GM12878 (cell line): ENCODE measurements around the gene SECTM1. TPM values are rescaled to one million over a fixed set of nuclear protein-coding genes. Genes with fewer than 3 reads are reported as not detected.

Experiments
- ATF7 ChIP-seq: fragments of 450-650 bp; IDR thresholded peaks from 2 replicates; pipeline ENCODE4 v1.6.1; 2016; ENCODE audit warnings: low read depth, mild to moderate bottlenecking
- CHD1 ChIP-seq: IDR thresholded peaks from 2 replicates; pipeline ENCODE4 v1.6.1; 2012; ENCODE audit warnings: low read depth, low read length, improper control_type of control experiment
- CHD2 ChIP-seq: IDR thresholded peaks from 2 replicates; pipeline ENCODE4 v1.6.1; 2011; ENCODE audit warnings: low read depth, low read length, improper control_type of control experiment, borderline replicate concordance
- DPF2 ChIP-seq: fragments of 450-650 bp; IDR thresholded peaks from 2 replicates; pipeline ENCODE4 v1.6.1; 2017; ENCODE audit warnings: mild to moderate bottlenecking
- GATAD2B ChIP-seq: fragments of 450-650 bp; conservative IDR thresholded peaks from 2 replicates; pipeline ENCODE4 v1.6.1; 2017; ENCODE audit warnings: low read depth, mild to moderate bottlenecking, moderate library complexity
- LARP7 ChIP-seq: fragments of 450-650 bp; IDR thresholded peaks from 2 replicates; pipeline ENCODE4 v1.6.1; 2017; ENCODE audit warnings: mild to moderate bottlenecking
- MEF2A ChIP-seq: IDR thresholded peaks from 2 replicates; pipeline ENCODE4 v1.6.1; 2011; ENCODE audit warnings: low read depth, mild to moderate bottlenecking, low read length, moderate library complexity; ENCODE audit not compliant: insufficient read depth
- MTA2 ChIP-seq: fragments of 450-650 bp; IDR thresholded peaks from 2 replicates; pipeline ENCODE4 v1.6.1; 2016; ENCODE audit warnings: low read depth, mild to moderate bottlenecking, moderate library complexity
- PAX5 ChIP-seq: IDR thresholded peaks from 2 replicates; pipeline ENCODE4 v1.6.1; 2011; ENCODE audit warnings: low read depth, low read length, borderline replicate concordance
- RB1 ChIP-seq: fragments of 450-650 bp; formaldehyde crosslinking; IDR thresholded peaks from 2 replicates; pipeline ENCODE4 v1.6.1; 2017; ENCODE audit warnings: mild to moderate bottlenecking, borderline replicate concordance
- RUNX3 ChIP-seq: IDR thresholded peaks from 2 replicates; pipeline ENCODE4 v1.6.1; 2012; ENCODE audit warnings: low read length, inconsistent platforms
- SPI1 ChIP-seq: IDR thresholded peaks from 2 replicates; pipeline ENCODE4 v1.6.1; 2011; ENCODE audit warnings: low read depth, mild to moderate bottlenecking, low read length, moderate library complexity, borderline replicate concordance; ENCODE audit not compliant: insufficient read depth
- TCF12 ChIP-seq: IDR thresholded peaks from 2 replicates; pipeline ENCODE4 v1.6.1; 2011; ENCODE audit warnings: low read depth, mild to moderate bottlenecking, low read length
- polyA plus RNA-seq, 11 experiments: library from polyadenylated mRNA; depleted of rRNA in 4 of 11; unstranded in 6 of 11; stranded (reverse) in 5 of 11; fragments of >200 nt; fragmentation: Nextera tagmentation in 4 of 11; fragmentation: Illumina TruSeq in 1 of 11; extraction: Ambion mirVana in 4 of 11; extraction: Trizol in 1 of 11; gene quantifications; 1 replicate in 1 of 11; 2 replicates in 10 of 11; pipeline versions ENCODE4 v1.2.1 to v1.2.3, GENCODE V29; 2011 to 2016; ENCODE audit warnings: inconsistent platforms in 2 of 11, missing spikeins in 2 of 11, low read depth in 1 of 11
- total RNA-seq, 4 experiments: library from RNA; depleted of rRNA in 3 of 4; stranded (reverse); fragments of >200 nt in 3 of 4; fragmentation: Illumina TruSeq in 1 of 4; extraction: Trizol in 1 of 4; gene quantifications; 2 replicates each; pipeline versions ENCODE4 v1.2.1 to v1.2.3, GENCODE V29; 2013 to 2021
- TF ChIP-seq, protein P1 (sequence below): fragments of 450-650 bp; IDR thresholded peaks from 2 replicates; pipeline ENCODE4 v1.6.1; 2016; ENCODE audit warnings: mild to moderate bottlenecking, moderate library complexity, borderline replicate concordance
- TF ChIP-seq, protein P2 (sequence below): fragments of 450-650 bp; IDR thresholded peaks from 2 replicates; pipeline ENCODE4 v1.6.1; 2017; ENCODE audit warnings: mild to moderate bottlenecking, moderate library complexity
- TF ChIP-seq, protein P3 (sequence below): fragments of 450-650 bp; IDR thresholded peaks from 2 replicates; pipeline ENCODE4 v1.6.1; 2017; ENCODE audit warnings: low read depth, mild to moderate bottlenecking, moderate library complexity
- TF ChIP-seq, protein P4 (sequence below): fragments of 450-650 bp; IDR thresholded peaks from 2 replicates; pipeline ENCODE4 v1.6.1; 2016; ENCODE audit warnings: mild to moderate bottlenecking

The SECTM1 gene
- total and polyA plus RNA-seq, 10 of the 15 experiments (the other 5 are each of a cell fraction or from before 2014, with no cell fraction given), result 0.10 to 0.13 (median 0.12) TPM; not detected in 7

DNA sequence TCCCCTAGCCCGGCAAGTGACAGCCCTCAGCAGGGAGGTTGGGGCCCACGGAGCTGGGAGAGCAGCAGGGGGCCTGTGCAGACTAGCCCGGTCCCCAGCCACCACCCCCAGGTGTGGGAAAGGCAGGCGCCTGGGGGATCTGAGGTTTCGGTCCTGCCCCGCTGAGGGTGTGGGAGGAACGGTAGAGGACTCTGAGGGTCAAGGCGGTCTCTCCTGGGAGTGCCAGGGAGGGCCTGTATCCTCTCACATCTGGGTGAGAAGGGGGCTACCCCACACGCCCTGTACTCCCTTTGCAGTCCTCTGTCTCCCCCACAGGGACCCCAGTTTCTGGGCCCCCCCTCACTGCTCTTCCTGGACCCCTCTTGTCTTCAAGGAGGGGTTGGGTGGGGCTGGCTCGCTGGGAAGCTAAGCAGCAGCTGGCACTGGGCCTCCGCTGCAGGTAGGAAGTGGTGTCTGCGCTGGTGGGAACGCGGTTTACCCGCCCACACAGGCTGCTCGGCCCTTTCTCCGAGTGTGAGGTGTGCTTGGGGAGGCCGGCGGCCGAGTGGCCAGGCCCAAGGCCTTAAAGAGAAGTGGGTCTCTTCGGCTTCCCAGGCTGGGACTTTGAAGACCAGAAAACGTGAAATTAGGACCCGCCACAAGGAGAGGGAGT is 31.5 kb downstream of the SECTM1 start (continued):
- TF ChIP-seq, protein P1, sequence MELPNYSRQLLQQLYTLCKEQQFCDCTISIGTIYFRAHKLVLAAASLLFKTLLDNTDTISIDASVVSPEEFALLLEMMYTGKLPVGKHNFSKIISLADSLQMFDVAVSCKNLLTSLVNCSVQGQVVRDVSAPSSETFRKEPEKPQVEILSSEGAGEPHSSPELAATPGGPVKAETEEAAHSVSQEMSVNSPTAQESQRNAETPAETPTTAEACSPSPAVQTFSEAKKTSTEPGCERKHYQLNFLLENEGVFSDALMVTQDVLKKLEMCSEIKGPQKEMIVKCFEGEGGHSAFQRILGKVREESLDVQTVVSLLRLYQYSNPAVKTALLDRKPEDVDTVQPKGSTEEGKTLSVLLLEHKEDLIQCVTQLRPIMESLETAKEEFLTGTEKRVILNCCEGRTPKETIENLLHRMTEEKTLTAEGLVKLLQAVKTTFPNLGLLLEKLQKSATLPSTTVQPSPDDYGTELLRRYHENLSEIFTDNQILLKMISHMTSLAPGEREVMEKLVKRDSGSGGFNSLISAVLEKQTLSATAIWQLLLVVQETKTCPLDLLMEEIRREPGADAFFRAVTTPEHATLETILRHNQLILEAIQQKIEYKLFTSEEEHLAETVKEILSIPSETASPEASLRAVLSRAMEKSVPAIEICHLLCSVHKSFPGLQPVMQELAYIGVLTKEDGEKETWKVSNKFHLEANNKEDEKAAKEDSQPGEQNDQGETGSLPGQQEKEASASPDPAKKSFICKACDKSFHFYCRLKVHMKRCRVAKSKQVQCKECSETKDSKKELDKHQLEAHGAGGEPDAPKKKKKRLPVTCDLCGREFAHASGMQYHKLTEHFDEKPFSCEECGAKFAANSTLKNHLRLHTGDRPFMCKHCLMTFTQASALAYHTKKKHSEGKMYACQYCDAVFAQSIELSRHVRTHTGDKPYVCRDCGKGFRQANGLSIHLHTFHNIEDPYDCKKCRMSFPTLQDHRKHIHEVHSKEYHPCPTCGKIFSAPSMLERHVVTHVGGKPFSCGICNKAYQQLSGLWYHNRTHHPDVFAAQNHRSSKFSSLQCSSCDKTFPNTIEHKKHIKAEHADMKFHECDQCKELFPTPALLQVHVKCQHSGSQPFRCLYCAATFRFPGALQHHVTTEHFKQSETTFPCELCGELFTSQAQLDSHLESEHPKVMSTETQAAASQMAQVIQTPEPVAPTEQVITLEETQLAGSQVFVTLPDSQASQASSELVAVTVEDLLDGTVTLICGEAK, result no peak; the same call in 1 of the 2 replicates
- TF ChIP-seq ATF7, result 0 out of 2 replicates have a peak, but pooled peaks have one; percentile 17
- peak; percentile 90 for TF ChIP-seq TCF12
- TF ChIP-seq SPI1, result peak; percentile 69
- TF ChIP-seq, protein P2, sequence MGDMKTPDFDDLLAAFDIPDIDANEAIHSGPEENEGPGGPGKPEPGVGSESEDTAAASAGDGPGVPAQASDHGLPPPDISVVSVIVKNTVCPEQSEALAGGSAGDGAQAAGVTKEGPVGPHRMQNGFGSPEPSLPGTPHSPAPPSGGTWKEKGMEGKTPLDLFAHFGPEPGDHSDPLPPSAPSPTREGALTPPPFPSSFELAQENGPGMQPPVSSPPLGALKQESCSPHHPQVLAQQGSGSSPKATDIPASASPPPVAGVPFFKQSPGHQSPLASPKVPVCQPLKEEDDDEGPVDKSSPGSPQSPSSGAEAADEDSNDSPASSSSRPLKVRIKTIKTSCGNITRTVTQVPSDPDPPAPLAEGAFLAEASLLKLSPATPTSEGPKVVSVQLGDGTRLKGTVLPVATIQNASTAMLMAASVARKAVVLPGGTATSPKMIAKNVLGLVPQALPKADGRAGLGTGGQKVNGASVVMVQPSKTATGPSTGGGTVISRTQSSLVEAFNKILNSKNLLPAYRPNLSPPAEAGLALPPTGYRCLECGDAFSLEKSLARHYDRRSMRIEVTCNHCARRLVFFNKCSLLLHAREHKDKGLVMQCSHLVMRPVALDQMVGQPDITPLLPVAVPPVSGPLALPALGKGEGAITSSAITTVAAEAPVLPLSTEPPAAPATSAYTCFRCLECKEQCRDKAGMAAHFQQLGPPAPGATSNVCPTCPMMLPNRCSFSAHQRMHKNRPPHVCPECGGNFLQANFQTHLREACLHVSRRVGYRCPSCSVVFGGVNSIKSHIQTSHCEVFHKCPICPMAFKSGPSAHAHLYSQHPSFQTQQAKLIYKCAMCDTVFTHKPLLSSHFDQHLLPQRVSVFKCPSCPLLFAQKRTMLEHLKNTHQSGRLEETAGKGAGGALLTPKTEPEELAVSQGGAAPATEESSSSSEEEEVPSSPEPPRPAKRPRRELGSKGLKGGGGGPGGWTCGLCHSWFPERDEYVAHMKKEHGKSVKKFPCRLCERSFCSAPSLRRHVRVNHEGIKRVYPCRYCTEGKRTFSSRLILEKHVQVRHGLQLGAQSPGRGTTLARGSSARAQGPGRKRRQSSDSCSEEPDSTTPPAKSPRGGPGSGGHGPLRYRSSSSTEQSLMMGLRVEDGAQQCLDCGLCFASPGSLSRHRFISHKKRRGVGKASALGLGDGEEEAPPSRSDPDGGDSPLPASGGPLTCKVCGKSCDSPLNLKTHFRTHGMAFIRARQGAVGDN, result peak; percentile 94
- peak; percentile 87 for TF ChIP-seq RUNX3
- TF ChIP-seq CHD2, result no peak
- TF ChIP-seq, protein P3, sequence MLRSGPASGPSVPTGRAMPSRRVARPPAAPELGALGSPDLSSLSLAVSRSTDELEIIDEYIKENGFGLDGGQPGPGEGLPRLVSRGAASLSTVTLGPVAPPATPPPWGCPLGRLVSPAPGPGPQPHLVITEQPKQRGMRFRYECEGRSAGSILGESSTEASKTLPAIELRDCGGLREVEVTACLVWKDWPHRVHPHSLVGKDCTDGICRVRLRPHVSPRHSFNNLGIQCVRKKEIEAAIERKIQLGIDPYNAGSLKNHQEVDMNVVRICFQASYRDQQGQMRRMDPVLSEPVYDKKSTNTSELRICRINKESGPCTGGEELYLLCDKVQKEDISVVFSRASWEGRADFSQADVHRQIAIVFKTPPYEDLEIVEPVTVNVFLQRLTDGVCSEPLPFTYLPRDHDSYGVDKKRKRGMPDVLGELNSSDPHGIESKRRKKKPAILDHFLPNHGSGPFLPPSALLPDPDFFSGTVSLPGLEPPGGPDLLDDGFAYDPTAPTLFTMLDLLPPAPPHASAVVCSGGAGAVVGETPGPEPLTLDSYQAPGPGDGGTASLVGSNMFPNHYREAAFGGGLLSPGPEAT, result peak; percentile 71; the same call in 1 of the 2 replicates
- peak; percentile 14; the same call in 1 of the 2 replicates for TF ChIP-seq PAX5
- TF ChIP-seq, protein P4, sequence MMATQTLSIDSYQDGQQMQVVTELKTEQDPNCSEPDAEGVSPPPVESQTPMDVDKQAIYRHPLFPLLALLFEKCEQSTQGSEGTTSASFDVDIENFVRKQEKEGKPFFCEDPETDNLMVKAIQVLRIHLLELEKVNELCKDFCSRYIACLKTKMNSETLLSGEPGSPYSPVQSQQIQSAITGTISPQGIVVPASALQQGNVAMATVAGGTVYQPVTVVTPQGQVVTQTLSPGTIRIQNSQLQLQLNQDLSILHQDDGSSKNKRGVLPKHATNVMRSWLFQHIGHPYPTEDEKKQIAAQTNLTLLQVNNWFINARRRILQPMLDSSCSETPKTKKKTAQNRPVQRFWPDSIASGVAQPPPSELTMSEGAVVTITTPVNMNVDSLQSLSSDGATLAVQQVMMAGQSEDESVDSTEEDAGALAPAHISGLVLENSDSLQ, result no peak
- TF ChIP-seq GATAD2B, result peak; percentile 100
- TF ChIP-seq RB1, result peak; percentile 56; the same call in 1 of the 2 replicates
- TF ChIP-seq LARP7, result no peak; the same call in 1 of the 2 replicates
- TF ChIP-seq MTA2, result peak; percentile 82; the same call in 1 of the 2 replicates
- peak; percentile 91 for TF ChIP-seq DPF2
- TF ChIP-seq MEF2A, result no peak
- peak; percentile 81; the same call in 1 of the 2 replicates for TF ChIP-seq CHD1
